NCI-H748 treated with DMSO at 0.1 percent for 48 hours (cell line): Measurements from ENCODE around the gene AURKB.
"Not testable (repeated sequence)": the region's sequence is repeated elsewhere in the genome, so short reads cannot be mapped to it uniquely, and the experiment has no call there.

ENCODE experiments used
- DNase-seq: peaks from one replicate; lab custom pipeline; 2025; lab: John Stamatoyannopoulos, UW

AURKB gene

GRCh38 chr17:8209907-8210760, at the start of gene AURKB:
TSS of gene AURKB (minus strand) at chr17:8210575. CDS start at chr17:8210224, 351 bp downstream.
- DNase-seq = peak; percentile 92

DNA sequence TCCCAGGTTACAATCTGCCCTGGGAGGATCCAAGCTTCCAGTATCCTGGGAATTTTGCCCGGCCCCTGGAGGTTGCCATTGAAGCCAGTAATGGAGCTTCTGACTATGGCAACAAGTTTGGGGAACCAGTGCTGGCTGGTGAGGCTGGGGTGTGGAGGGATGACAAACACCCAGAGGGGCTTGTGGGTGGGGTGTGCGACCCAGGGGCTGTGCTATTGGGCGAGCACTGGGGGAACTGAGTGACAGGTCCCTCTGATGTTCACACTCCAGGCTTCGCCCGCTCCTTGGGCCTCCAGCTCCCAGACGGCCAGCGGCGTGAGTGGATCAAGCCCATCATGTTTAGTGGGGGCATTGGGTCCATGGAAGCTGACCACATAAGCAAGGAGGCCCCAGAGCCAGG, 47.4 kb upstream of the AURKB start:
- no peak for DNase-seq

DNA sequence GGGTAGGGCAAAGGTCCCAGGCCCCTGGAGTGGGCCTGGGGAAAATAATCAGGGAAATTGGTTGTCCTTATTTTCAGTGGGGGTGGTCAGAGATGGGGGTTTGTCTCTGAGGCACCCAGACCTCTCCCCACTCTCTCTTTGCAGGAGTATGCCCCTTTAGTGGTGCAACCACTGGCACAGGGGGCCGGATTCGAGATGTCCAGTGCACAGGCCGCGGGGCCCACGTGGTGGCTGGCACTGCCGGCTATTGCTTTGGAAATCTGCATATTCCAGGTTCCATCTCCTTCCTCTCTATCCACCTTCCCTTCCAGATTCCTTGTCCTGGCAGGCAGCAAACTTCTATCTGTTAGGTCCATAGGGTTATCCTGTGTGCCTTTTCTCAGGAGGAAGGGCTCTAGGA, 46.3 kb upstream of the AURKB start:
- DNase-seq = no peak

- no peak for DNase-seq
These were observed 45.9 kb upstream of the AURKB start for GRCh38 chr17:8256291-8256690.

DNA sequence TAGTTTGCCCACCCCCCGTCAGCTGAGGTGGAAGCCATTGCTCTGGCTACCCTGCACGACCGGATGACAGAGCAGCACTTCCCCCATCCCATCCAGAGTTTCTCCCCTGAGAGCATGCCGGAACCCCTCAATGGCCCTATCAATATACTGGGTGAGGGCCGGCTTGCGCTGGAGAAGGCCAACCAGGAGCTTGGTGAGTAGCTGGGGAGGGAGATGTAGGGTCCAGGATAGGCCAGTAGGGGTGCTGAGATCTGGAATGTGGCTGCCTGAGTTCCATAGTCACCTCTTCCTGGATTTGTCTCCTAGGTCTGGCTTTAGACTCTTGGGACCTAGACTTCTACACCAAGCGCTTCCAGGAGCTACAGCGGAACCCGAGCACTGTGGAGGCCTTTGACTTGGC, 45.1 kb upstream of the AURKB start:
- DNase-seq = no peak

DNA sequence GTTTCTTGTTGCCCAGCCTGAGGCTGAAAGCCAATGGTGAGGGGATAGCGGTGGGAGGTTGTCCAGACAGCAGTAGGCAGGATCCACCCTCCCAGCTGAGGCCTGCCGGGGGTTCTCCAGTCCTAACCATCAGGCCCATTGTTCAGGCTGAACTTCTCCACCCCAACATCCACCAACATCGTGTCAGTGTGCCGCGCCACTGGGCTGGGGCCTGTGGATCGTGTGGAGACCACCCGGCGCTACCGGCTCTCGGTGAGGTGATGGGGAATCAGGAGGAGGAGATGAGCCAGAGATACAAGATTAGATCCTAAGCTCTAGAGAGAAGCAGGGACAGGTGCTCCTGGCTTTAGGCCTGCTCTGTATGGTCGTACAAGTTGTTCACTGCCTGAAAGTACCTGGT, 44.5 kb upstream of the AURKB start:
- DNase-seq = no peak

- no peak for DNase-seq
These were observed 43.4 kb upstream of the AURKB start for GRCh38 chr17:8253801-8254200.

DNA sequence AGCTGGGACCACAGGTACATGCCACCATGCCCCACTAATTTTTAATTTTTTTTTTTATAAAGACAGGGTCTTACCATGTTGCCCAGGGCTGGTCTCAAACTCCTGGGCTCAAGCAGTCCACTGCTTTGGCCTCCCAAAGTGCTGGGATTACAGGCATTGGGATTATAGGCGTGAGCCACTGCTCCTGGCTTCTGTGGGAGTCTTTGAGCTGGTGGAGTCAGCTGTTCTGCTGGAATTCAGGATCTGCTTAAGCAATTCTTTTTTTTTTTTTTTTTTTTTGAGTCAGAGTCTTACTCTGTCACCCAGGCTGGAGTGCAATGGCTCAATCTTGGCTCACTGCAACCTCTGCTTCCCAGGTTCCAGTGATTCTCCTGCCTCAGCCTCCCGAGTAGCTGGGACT, 41.0 kb upstream of the AURKB start:
- not testable (repeated sequence) for DNase-seq

DNA sequence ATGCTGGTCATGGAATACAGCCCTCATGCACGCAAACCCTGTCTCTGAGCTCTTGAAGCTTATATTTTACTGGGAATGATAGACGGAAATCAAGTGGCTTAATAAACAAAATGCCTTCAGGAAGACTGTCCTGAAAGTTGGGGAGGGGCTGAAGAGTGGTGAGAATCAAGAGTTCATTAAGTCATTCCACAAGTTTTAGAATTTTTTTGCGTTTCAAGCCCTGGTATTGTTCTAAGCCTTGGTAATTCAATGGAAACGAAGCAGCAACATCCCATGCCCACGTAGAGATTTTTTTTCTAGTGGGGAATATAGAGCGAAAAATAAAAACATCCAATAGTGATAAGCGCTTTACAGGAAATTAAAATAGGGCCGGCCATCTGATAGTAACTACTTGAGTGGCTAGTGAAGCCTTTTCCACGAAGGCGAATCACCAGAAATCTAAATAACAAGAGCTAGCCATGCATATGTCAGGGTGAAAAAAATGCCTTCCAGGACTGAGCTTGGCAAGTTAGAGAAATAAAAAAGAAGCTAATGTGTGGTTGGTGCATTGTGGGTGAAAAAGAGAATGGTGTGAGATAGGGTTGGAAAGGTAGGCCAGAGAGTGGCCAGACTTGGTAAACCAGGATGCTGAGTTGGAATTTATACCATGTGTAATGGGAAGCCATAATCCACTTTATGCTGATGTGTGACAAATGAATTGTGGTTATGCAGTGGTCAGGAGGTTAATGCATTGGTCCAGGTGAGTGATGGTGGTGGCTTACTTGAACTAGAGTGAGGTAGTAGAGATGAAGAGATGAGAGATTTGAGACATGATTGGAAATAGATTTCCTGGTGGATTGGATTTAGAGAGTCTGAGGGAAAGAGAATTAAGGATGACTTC, 39.5 kb upstream of the AURKB start:
- no peak for DNase-seq

DNA sequence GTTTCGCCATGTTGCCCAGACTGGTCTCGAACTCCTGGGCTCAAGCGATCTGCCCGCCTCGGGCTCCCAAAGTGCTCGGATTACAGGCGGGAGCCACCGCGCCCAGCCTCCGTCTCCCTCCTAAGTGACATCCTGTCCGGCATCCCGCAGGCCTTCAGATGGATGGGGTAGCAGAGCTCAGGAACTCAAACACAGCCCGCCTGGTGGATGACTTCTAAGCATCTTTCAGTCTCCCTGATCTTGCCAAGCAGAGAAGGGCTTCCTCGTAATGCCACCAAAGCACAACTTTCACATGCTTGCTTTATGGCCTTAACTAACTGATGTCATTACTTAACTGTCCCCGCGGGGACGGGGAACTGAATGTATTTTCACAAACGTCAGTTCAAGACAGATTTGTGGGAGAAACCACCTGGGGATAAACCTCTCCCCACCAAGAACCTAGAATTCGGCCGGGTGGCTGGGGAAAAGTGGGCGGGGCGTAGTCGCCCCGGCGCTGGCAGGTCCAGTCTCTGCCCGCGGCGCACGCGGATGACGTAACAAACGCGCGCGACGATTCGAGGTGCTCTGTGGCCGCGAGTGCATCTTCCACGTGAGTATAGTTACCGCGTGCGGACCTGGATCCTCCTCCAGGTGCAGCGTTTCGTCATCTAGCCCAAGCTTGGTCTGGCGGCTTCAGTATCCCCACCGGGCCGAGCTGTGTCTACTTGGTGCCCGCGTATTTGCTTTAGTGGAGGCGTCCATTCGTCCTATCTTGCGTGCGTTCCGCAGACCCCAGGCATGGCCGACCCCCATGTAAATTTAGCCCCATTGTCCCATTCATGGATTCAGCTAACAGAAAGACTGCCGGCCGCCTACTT, 38.6 kb upstream of the AURKB start, which contains the start of gene PFAS:
Gene PFAS, plus strand, starts transcription at position 539 of the 857 bp plus-strand sequence. CDS start 4,649 bp downstream, outside the sequence.
- DNase-seq = peak; percentile 89

- DNase-seq = no peak
These were observed 34.4 kb upstream of the AURKB start for GRCh38 chr17:8244768-8245167.

- DNase-seq = no peak
These were observed 33.5 kb upstream of the AURKB start for GRCh38 chr17:8243827-8244226.

GRCh38 chr17:8237886-8238285, 27.5 kb upstream of the AURKB start:
- DNase-seq = no peak

DNA sequence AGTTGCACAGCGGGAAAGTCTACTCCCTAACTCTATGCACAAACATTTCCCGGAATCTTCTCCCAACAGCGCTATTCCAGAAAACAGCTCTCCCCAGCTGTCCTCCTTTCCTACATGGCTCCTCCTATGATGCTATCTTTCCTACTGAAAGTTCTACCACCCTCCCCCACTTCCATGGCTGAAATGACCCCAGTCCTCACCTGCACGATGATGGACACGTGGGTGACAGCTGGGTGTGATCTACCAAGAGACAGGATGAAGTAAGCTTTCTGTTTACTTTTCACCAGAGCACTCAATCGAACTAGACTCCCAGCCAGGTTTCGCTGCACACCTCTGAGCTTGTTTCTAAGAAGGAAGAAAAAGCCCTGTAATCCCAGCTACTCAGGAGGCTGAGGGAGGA, 26.8 kb upstream of the AURKB start:
- DNase-seq = no peak

DNA sequence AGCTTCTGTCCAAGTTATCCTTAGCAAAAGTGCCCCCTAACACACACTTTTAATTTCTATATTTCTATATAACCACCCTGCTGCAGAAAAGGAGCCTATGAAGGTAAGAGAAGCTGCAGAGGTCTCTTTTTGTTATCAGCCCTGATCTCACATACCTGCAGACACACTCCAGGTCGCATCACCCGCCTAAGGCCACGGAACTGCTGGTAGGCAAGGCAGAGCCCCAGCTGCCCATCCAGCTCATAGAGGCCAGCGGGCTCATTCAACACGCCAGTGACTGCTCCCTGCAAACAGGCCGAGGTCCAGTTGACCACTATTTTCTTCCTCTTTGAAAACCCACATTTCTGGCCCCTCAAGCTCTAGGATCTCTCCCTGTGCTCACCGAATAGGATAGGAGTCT, 25.3 kb upstream of the AURKB start:
- no peak for DNase-seq

GRCh38 chr17:8234361-8235270, 24.2 kb upstream of the AURKB start:
- no peak for DNase-seq

- no peak for DNase-seq
These were observed 21.3 kb upstream of the AURKB start for GRCh38 chr17:8231701-8232100.

GRCh38 chr17:8227238-8227581, 16.8 kb upstream of the AURKB start:
- DNase-seq = no peak

- peak; percentile 94 for DNase-seq
These were observed 16.3 kb upstream of the AURKB start for GRCh38 chr17:8226536-8227237.

- DNase-seq = peak; percentile 83
These were observed 15.6 kb upstream of the AURKB start for GRCh38 chr17:8225813-8226535.
